ENCODE data around the gene TBX10. TPM values are rescaled to one million over a fixed set of nuclear protein-coding genes. Genes with fewer than 3 reads are reported as not detected.
A peak's percentile ranks its signal among the peaks of the same experiment; 100 is the strongest.

TBX10 gene
- polyA plus RNA-seq, 1 of the 3 experiments (the other 2 are of a cell fraction), result not detected

DNA sequence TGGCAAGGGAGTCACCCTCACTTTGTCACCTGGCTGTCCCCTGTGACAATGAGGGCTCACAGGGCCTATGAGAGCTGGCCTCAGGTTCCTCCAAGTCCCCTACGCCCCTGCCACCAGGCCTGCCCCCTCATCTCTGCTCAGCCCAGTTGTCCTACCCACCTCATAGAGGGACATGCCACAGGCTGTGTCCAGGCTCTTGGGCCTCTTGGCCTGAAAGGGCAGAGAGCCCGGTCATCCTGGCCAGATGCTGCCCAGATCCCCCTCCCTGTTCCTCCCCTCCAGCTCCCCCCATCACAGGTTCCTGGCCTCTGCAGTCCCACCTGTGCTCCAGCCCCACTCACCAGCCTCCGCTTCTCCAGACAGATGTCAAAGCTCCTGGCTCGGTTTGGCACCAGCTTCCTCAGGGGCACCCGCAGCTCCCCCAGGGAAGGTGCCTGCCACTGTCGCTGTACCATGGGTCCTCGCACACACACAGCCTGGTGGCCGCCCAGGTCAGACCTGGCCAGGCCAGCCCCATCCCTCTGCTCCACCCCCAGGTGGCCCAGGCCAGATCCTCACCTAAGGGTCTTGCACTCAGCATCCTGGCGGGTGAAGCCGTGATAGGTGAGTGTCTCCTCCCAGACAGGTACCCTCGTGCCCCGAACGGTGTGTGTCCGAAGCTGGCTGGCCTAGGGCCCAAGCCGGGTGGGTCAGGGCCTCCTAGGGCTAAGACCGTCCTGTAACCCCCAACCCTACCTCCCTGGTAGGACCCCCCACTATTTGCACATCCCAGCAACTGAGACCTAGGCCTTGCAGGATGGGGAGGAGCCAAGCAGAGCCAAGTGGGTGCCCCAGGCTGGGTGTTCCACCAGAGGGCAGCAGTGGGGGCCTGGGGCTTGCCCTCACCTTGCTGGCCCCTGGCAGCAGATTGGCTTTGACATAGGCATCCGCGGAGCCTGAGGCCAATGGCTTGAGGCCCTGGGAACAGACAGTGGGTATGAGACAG lies 24.5 kb downstream of the TBX10 start:
- CTCF ChIA-PET, result interaction anchor here (0.6 to 7.1 kb wide), 26 partner anchors 9 to 186 kb away, joined by 3 to 107 read pairs (median 5); partner anchors contain the start of genes GSTP1 and NUDT8
- H3K27me3 ChIP-seq (ENCODE audit: insufficient read depth), result no peaks in the 10 kb centered on the region
- peak; percentile 76 for DNase-seq
- POLR2A ChIA-PET, result interaction anchor here (1.0 to 1.5 kb wide), 3 partner anchors 15 to 31 kb away, joined by 3 to 4 read pairs (median 4); partner anchors contain the start of genes GSTP1 and NUDT8
- H3K79me2 ChIP-seq (ENCODE audit: insufficient read depth), result no peaks in the 10 kb centered on the region
- peaks cover 2% of the 10 kb centered on the region; the same call in 1 of the 2 replicates for H4K20me1 ChIP-seq (ENCODE audit: insufficient read depth)
- WGBS (ENCODE audit: low lambda C conversion rate), result 65% methylated on average over 9 of the region's 18 CpGs
- H3K9me3 ChIP-seq, result no peaks in the 10 kb centered on the region
- H3F3A ChIP-seq (replicated peaks; ENCODE audit: insufficient read depth), result no peaks in the 10 kb centered on the region
- H3K9me2 ChIP-seq, result no peaks in the 10 kb centered on the region
- peaks cover 3 to 27% of the 10 kb centered on the region in 2 experiments for H3K36me3 ChIP-seq (replicated peaks in 1 of 2; ENCODE audit: control insufficient read depth in 1 of 2, insufficient read depth in 2 of 2, low read length in 1 of 2)
- H3K27ac ChIP-seq (ENCODE audit: low read depth in 2 of 2, low read length in 1 of 2), result no peak overlapping the region
- TF ChIP-seq SMC3 (IDR thresholded peaks at IDR 0.05; ENCODE audit: low read depth, low read length), result peak; percentile 23; the same call in 1 of the 2 replicates
- TF ChIP-seq, protein P1, sequence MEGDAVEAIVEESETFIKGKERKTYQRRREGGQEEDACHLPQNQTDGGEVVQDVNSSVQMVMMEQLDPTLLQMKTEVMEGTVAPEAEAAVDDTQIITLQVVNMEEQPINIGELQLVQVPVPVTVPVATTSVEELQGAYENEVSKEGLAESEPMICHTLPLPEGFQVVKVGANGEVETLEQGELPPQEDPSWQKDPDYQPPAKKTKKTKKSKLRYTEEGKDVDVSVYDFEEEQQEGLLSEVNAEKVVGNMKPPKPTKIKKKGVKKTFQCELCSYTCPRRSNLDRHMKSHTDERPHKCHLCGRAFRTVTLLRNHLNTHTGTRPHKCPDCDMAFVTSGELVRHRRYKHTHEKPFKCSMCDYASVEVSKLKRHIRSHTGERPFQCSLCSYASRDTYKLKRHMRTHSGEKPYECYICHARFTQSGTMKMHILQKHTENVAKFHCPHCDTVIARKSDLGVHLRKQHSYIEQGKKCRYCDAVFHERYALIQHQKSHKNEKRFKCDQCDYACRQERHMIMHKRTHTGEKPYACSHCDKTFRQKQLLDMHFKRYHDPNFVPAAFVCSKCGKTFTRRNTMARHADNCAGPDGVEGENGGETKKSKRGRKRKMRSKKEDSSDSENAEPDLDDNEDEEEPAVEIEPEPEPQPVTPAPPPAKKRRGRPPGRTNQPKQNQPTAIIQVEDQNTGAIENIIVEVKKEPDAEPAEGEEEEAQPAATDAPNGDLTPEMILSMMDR (IDR thresholded peaks at IDR 0.05), result peak; percentile 46
- TF ChIP-seq FOXM1 (IDR thresholded peaks at IDR 0.05; ENCODE audit: low read depth), result no peak
- H3K9ac ChIP-seq, result no peak overlapping the region
- no peak overlapping the region for H2AFZ ChIP-seq (ENCODE audit: low read depth)
- no peak overlapping the region for H3K4me2 ChIP-seq
- no peaks in the 10 kb centered on the region; a peak in 1 of 4 replicates for H3K4me1 ChIP-seq (ENCODE audit: control insufficient read depth in 1 of 2, insufficient read depth in 2 of 2, low read depth in 1 of 2, low read length in 1 of 2)
- no peak overlapping the region for H3K4me3 ChIP-seq (ENCODE audit: low read depth in 2 of 2, low read length in 1 of 2)

DNA sequence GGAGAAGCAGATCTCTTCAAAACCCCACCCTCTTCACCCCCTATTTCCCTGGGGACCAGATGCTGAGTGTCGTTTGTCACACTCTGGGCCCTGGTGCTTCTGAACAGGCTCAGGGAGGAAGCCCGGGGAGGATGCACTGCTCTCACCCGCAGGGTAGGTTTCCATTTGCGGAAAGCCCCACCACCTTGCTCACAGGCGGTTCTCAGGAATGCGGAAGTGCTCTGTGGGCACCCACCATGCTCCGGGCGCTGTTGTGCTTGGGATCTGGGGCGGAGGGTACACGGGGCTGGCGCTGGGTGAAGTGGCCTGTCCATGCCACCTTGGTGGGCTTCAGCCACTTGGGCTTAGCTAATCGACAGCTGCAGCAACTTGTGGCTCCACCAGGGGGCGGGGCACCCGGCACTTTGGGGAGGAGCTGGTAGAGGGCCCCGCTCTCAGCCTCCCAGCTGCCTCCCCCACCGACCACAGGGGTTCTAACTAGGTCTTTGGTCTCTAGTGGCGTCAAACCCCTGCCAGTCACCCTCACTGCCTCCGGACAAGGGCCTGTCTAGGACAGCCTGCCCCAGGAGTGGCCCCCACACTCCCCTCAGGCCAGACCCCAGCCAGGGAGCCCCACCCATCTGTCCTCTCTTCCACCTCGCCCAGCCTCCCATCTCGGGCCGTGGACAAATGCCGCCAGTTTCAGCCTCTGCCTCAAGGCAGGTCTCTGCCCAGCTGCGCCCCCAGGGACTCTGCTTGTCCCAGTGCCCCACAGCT lies 25.4 kb downstream of the TBX10 start:
- no peaks in the 10 kb centered on the region; a peak in 1 of 4 replicates for H3K4me1 ChIP-seq (ENCODE audit: control insufficient read depth in 1 of 2, insufficient read depth in 2 of 2, low read depth in 1 of 2, low read length in 1 of 2)
- H2AFZ ChIP-seq (ENCODE audit: low read depth), result no peak overlapping the region
- ChIA-PET CTCF (interaction anchor here (0.6 to 7.1 kb wide), 28 partner anchors 8 to 187 kb away, joined by 3 to 107 read pairs (median 4); partner anchors contain the start of genes GSTP1 and NUDT8), POLR2A (interaction anchor here (1.0 to 1.5 kb wide), 3 partner anchors 16 to 31 kb away, joined by 3 to 4 read pairs (median 4); partner anchors contain the start of genes GSTP1 and NUDT8)
- H3K27me3 ChIP-seq (ENCODE audit: insufficient read depth), result no peaks in the 10 kb centered on the region
- H3F3A ChIP-seq (replicated peaks; ENCODE audit: insufficient read depth), result no peaks in the 10 kb centered on the region
- peak; percentile 84 for DNase-seq
- H3K36me3 ChIP-seq (replicated peaks in 1 of 2; ENCODE audit: control insufficient read depth in 1 of 2, insufficient read depth in 2 of 2, low read length in 1 of 2), result peaks cover 5 to 36% of the 10 kb centered on the region in 2 experiments
- H3K27ac ChIP-seq (ENCODE audit: low read depth in 2 of 2, low read length in 1 of 2), result no peak overlapping the region
- H3K9me2 ChIP-seq, result no peaks in the 10 kb centered on the region
- H3K4me2 ChIP-seq, result no peak overlapping the region
- TF ChIP-seq RAD21 (IDR thresholded peaks at IDR 0.05; ENCODE audit: low read length) (peak; percentile 35), JUND (IDR thresholded peaks at IDR 0.05) (no peak), SMC3 (IDR thresholded peaks at IDR 0.05; ENCODE audit: low read depth, low read length) (peak; percentile 48), RFX5 (IDR thresholded peaks at IDR 0.05; ENCODE audit: low read length) (no peak)
- TF ChIP-seq, protein P1 (IDR thresholded peaks at IDR 0.05), result peak; percentile 71
- TF ChIP-seq, protein P2, sequence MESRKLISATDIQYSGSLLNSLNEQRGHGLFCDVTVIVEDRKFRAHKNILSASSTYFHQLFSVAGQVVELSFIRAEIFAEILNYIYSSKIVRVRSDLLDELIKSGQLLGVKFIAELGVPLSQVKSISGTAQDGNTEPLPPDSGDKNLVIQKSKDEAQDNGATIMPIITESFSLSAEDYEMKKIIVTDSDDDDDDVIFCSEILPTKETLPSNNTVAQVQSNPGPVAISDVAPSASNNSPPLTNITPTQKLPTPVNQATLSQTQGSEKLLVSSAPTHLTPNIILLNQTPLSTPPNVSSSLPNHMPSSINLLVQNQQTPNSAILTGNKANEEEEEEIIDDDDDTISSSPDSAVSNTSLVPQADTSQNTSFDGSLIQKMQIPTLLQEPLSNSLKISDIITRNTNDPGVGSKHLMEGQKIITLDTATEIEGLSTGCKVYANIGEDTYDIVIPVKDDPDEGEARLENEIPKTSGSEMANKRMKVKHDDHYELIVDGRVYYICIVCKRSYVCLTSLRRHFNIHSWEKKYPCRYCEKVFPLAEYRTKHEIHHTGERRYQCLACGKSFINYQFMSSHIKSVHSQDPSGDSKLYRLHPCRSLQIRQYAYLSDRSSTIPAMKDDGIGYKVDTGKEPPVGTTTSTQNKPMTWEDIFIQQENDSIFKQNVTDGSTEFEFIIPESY (IDR thresholded peaks at IDR 0.05; ENCODE audit: borderline replicate concordance, low read depth), result no peak
- H3K9me3 ChIP-seq, result no peaks in the 10 kb centered on the region
- H3K79me2 ChIP-seq (ENCODE audit: insufficient read depth), result no peaks in the 10 kb centered on the region
- no peak overlapping the region for H3K4me3 ChIP-seq (ENCODE audit: low read depth in 2 of 2, low read length in 1 of 2)
- no peak overlapping the region for H3K9ac ChIP-seq
- 51% methylated on average over 14 of the region's 23 CpGs for WGBS (ENCODE audit: low lambda C conversion rate)
- peaks cover 2% of the 10 kb centered on the region; the same call in 1 of the 2 replicates for H4K20me1 ChIP-seq (ENCODE audit: insufficient read depth)
